Measurements from ENCODE around the gene ANKLE2.

DNA sequence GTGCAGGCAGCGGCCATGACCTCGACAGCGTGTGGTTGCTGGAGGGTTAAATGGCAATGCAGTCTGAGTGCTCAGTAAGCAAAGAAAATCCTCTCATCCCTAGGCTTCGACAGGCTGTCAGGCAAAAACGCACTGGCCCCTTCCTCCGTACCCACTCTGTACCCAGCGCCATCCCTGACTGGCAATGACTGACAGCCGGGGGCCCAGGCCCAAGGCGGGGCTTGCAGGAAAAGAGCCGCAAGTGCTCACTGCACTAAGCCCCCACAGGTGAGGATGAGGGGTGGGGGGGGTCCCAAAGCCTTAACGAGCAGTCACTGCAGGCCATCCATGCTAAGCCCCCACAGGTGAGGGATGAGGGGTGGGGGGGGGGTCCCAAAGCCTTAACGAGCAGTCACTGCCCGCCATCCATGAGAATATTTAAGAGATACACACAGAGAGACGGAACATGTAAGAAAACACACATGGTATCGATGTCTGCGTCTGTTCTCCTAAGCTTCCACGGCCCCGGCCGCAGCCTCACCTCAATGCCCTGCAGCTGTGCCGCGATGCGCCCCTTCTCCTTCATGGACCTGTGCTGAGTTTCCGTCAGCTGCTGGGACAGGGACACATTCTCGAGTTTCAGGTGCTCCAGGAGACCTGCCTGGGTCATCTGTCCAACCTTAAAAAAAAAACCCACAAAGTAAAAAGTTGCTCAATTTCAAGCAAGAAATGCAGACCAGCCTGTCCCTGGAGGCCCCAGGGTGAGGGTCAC is 36.4 kb upstream of the ANKLE2 start:
- TF ChIP-seq CTCF (IDR thresholded peaks at IDR 0.05; ENCODE audit: insufficient read depth, low read length) (no peak), POLR2AphosphoS5 (IDR thresholded peaks at IDR 0.05; ENCODE audit: low read depth) (no peak)
- TF ChIP-seq, protein P1, sequence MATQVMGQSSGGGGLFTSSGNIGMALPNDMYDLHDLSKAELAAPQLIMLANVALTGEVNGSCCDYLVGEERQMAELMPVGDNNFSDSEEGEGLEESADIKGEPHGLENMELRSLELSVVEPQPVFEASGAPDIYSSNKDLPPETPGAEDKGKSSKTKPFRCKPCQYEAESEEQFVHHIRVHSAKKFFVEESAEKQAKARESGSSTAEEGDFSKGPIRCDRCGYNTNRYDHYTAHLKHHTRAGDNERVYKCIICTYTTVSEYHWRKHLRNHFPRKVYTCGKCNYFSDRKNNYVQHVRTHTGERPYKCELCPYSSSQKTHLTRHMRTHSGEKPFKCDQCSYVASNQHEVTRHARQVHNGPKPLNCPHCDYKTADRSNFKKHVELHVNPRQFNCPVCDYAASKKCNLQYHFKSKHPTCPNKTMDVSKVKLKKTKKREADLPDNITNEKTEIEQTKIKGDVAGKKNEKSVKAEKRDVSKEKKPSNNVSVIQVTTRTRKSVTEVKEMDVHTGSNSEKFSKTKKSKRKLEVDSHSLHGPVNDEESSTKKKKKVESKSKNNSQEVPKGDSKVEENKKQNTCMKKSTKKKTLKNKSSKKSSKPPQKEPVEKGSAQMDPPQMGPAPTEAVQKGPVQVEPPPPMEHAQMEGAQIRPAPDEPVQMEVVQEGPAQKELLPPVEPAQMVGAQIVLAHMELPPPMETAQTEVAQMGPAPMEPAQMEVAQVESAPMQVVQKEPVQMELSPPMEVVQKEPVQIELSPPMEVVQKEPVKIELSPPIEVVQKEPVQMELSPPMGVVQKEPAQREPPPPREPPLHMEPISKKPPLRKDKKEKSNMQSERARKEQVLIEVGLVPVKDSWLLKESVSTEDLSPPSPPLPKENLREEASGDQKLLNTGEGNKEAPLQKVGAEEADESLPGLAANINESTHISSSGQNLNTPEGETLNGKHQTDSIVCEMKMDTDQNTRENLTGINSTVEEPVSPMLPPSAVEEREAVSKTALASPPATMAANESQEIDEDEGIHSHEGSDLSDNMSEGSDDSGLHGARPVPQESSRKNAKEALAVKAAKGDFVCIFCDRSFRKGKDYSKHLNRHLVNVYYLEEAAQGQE (IDR thresholded peaks at IDR 0.05; ENCODE audit: insufficient replicate concordance, low read depth) = no peak
